ENCODE data around the gene SMIM43. TPM values are rescaled to one million over a fixed set of nuclear protein-coding genes. Genes with fewer than 3 reads are reported as not detected.

The SMIM43 gene
- total and polyA plus RNA-seq, 2 donors (not counting 1 experiment from before 2014, with no cell fraction given), result not detected

- H2AFZ ChIP-seq (ENCODE audit: insufficient read depth, low read depth, low read length, poor library complexity, severe bottlenecking), result no peak overlapping the region
- peaks cover 2% of the 10 kb centered on the region for H3K9me3 Mint-ChIP-seq (ENCODE audit: insufficient read depth)
- no peaks in the 10 kb centered on the region for H3K36me3 ChIP-seq (replicated peaks in 1 of 2; ENCODE audit: control extremely low read depth in 1 of 2, control insufficient read depth in 1 of 2, extremely low read depth in 1 of 2, insufficient read depth in 2 of 2, low read length in 1 of 2)
- H4K20me1 ChIP-seq (ENCODE audit: control insufficient read depth, insufficient read depth, low read length, poor library complexity, severe bottlenecking), result no peaks in the 10 kb centered on the region
- peaks cover 0 to under 1% (median 0%) of the 10 kb centered on the region in 3 donors for H3K9me3 ChIP-seq (ENCODE audit: control extremely low read depth in 1 of 3, control insufficient read depth in 2 of 3, insufficient read depth in 1 of 3, low read length in 2 of 3)
- no peaks in the 10 kb centered on the region for H3K4me1 ChIP-seq (ENCODE audit: control insufficient read depth in 2 of 2, insufficient read depth in 2 of 2, low read length in 2 of 2)
- no peak overlapping the region for H3K4me3 ChIP-seq (ENCODE audit: control extremely low read depth in 1 of 5, extremely low read depth in 1 of 5, insufficient read depth in 1 of 5, low read depth in 2 of 5, low read length in 4 of 5)
- H3K4me2 ChIP-seq (replicated peaks; ENCODE audit: low read depth, low read length, poor library complexity, severe bottlenecking), result no peak overlapping the region
- DNase-seq (no peak), ATAC-seq (ENCODE audit: low read depth) (no peak)
- no peaks in the 10 kb centered on the region for H3K4me1 Mint-ChIP-seq
- H3K9ac ChIP-seq (ENCODE audit: low read length), result no peak overlapping the region
- TF ChIP-seq CTCF (IDR thresholded peaks at IDR 0.05), result no peak
- TF ChIP-seq EZH2 (IDR thresholded peaks at IDR 0.05; ENCODE audit: borderline replicate concordance, insufficient read depth, low read depth, low read length, poor library complexity, severe bottlenecking), result no peak
- POLR2A ChIA-PET, result no interaction called here
- no peak overlapping the region for H3K27ac ChIP-seq (ENCODE audit: low read length in 2 of 2)
- peaks cover 0 to 8% (median 4%) of the 10 kb centered on the region in 4 experiments for H3K27me3 ChIP-seq (replicated peaks in 1 of 4; ENCODE audit: control extremely low read depth in 1 of 4, control insufficient read depth in 3 of 4, insufficient read depth in 4 of 4, low read length in 3 of 4)
- H3K4me3 Mint-ChIP-seq, result no peak overlapping the region
- no peak overlapping the region for H3K27ac Mint-ChIP-seq
- no peaks in the 10 kb centered on the region for H3K79me2 ChIP-seq (ENCODE audit: control insufficient read depth, insufficient read depth, low read length)
- peaks cover 25% of the 10 kb centered on the region for H3K27me3 Mint-ChIP-seq
- CTCF ChIA-PET, result no interaction called here
- no CpG with 5 or more reads among the region's 8 CpGs for WGBS (ENCODE audit: insufficient coverage)
- intact Hi-C loops (cut with micrococcal nuclease), result no loop called here
Observed at GRCh38 chr4:121778991-121779628, 14.1 kb upstream of the SMIM43 start.

- no peak overlapping the region for H3K9ac ChIP-seq (ENCODE audit: low read length)
- Mint-ChIP-seq H3K27ac (no peak overlapping the region), H3K4me1 (no peaks in the 10 kb centered on the region), H3K4me3 (no peak overlapping the region), H3K9me3 (ENCODE audit: insufficient read depth) (no peaks in the 10 kb centered on the region), H3K27me3 (peaks cover 23% of the 10 kb centered on the region)
- H3K27ac ChIP-seq (ENCODE audit: low read length in 2 of 2), result no peak overlapping the region
- H4K20me1 ChIP-seq (ENCODE audit: control insufficient read depth, insufficient read depth, low read length, poor library complexity, severe bottlenecking), result no peaks in the 10 kb centered on the region
- intact Hi-C loops (cut with micrococcal nuclease), result no loop called here
- no peak overlapping the region for H3K4me2 ChIP-seq (replicated peaks; ENCODE audit: low read depth, low read length, poor library complexity, severe bottlenecking)
- H3K4me3 ChIP-seq (ENCODE audit: control extremely low read depth in 1 of 5, extremely low read depth in 1 of 5, insufficient read depth in 1 of 5, low read depth in 2 of 5, low read length in 4 of 5), result no peak overlapping the region
- DNase-seq (no peak), ATAC-seq (ENCODE audit: low read depth) (no peak)
- H3K27me3 ChIP-seq (replicated peaks in 1 of 4; ENCODE audit: control extremely low read depth in 1 of 4, control insufficient read depth in 3 of 4, insufficient read depth in 4 of 4, low read length in 3 of 4), result peaks cover 0 to 4% (median 3%) of the 10 kb centered on the region in 4 experiments
- H2AFZ ChIP-seq (ENCODE audit: insufficient read depth, low read depth, low read length, poor library complexity, severe bottlenecking), result no peak overlapping the region
- no peaks in the 10 kb centered on the region for H3K36me3 ChIP-seq (replicated peaks in 1 of 2; ENCODE audit: control extremely low read depth in 1 of 2, control insufficient read depth in 1 of 2, extremely low read depth in 1 of 2, insufficient read depth in 2 of 2, low read length in 1 of 2)
- H3K4me1 ChIP-seq (ENCODE audit: control insufficient read depth in 2 of 2, insufficient read depth in 2 of 2, low read length in 2 of 2), result no peaks in the 10 kb centered on the region
- POLR2A ChIA-PET, result no interaction called here
- H3K9me3 ChIP-seq (ENCODE audit: control extremely low read depth in 1 of 3, control insufficient read depth in 2 of 3, insufficient read depth in 1 of 3, low read length in 2 of 3), result no peaks in the 10 kb centered on the region
- CTCF ChIA-PET, result no interaction called here
- H3K79me2 ChIP-seq (ENCODE audit: control insufficient read depth, insufficient read depth, low read length), result no peaks in the 10 kb centered on the region
- 75% methylated on average over 1 of the region's 3 CpGs for WGBS (ENCODE audit: insufficient coverage)
- TF ChIP-seq EZH2 (IDR thresholded peaks at IDR 0.05; ENCODE audit: borderline replicate concordance, insufficient read depth, low read depth, low read length, poor library complexity, severe bottlenecking) (no peak), CTCF (IDR thresholded peaks at IDR 0.05) (no peak)
Observed at GRCh38 chr4:121777625-121778024, 12.7 kb upstream of the SMIM43 start.

Measured in B cell (primary cell).